Liver (tissue), 3 donors: ENCODE results near the gene TUBGCP2.

Experiments
- CTCF ChIP-seq: fragments of 150-350 bp; IDR thresholded peaks from 2 replicates; pipeline ENCODE4 v1.5.1; 2017; ENCODE audit warnings: improper control_type of control experiment, low read depth, low read length; ENCODE audit not compliant: missing input control
- FOXA1 ChIP-seq: IDR thresholded peaks from 2 replicates; pipeline ENCODE4 v1.6.1; 2016; ENCODE audit warnings: antibody characterized with exemption
- HNF4A ChIP-seq, 2 donors: conservative IDR thresholded peaks; 2 replicates each; pipeline ENCODE4 v1.6.1; 2016; ENCODE audit warnings: antibody characterized with exemption in 2 of 2, mild to moderate bottlenecking in 2 of 2
- HNF4G ChIP-seq: IDR thresholded peaks from 2 replicates; pipeline ENCODE4 v1.6.1; 2016; ENCODE audit warnings: antibody characterized with exemption
- MAX ChIP-seq: IDR thresholded peaks from 2 replicates; pipeline ENCODE4 v1.6.1; 2016; ENCODE audit warnings: antibody characterized with exemption
- TAF1 ChIP-seq: conservative IDR thresholded peaks from 2 replicates; pipeline ENCODE4 v1.6.1; 2016; ENCODE audit warnings: antibody characterized with exemption, mild to moderate bottlenecking
- YY1 ChIP-seq: IDR thresholded peaks from 2 replicates; pipeline ENCODE4 v1.6.1; 2016; ENCODE audit warnings: antibody characterized with exemption, mild to moderate bottlenecking
- TF ChIP-seq, protein P1 (sequence below): IDR thresholded peaks from 2 replicates; pipeline ENCODE4 v1.6.1; 2016; ENCODE audit warnings: antibody characterized with exemption, mild to moderate bottlenecking
- TF ChIP-seq, protein P2 (sequence below): IDR thresholded peaks from 2 replicates; pipeline ENCODE4 v1.6.1; 2016; ENCODE audit warnings: antibody characterized with exemption
- donor health status: healthy.
- donor health status: healthy.

DNA sequence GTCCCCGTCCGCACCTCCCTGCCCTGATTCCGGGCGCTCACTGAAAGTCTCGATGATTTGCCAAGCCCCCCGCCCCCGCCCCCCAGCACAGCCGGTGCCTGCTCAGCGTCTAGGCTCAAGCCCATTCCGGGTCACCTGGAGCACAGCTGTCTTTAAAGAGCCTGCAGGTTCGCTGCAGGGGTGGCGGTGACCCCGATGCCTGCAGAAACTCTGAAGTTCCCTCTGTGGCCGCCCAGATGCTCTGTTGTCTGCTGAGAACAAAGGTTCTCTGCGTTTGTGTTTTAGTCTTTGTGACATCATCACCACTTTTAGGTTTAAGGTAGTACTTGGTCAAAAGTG lies 70.2 kb downstream of the TUBGCP2 start:
- no peak for TF ChIP-seq CTCF
- TF ChIP-seq MAX, result no peak
- TF ChIP-seq TAF1, result no peak
- no peak for TF ChIP-seq YY1
- TF ChIP-seq, protein P1, sequence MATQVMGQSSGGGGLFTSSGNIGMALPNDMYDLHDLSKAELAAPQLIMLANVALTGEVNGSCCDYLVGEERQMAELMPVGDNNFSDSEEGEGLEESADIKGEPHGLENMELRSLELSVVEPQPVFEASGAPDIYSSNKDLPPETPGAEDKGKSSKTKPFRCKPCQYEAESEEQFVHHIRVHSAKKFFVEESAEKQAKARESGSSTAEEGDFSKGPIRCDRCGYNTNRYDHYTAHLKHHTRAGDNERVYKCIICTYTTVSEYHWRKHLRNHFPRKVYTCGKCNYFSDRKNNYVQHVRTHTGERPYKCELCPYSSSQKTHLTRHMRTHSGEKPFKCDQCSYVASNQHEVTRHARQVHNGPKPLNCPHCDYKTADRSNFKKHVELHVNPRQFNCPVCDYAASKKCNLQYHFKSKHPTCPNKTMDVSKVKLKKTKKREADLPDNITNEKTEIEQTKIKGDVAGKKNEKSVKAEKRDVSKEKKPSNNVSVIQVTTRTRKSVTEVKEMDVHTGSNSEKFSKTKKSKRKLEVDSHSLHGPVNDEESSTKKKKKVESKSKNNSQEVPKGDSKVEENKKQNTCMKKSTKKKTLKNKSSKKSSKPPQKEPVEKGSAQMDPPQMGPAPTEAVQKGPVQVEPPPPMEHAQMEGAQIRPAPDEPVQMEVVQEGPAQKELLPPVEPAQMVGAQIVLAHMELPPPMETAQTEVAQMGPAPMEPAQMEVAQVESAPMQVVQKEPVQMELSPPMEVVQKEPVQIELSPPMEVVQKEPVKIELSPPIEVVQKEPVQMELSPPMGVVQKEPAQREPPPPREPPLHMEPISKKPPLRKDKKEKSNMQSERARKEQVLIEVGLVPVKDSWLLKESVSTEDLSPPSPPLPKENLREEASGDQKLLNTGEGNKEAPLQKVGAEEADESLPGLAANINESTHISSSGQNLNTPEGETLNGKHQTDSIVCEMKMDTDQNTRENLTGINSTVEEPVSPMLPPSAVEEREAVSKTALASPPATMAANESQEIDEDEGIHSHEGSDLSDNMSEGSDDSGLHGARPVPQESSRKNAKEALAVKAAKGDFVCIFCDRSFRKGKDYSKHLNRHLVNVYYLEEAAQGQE, result no peak
- TF ChIP-seq, protein P2, sequence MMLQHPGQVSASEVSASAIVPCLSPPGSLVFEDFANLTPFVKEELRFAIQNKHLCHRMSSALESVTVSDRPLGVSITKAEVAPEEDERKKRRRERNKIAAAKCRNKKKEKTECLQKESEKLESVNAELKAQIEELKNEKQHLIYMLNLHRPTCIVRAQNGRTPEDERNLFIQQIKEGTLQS, result no peak
- TF ChIP-seq FOXA1, result no peak
- no peak for TF ChIP-seq HNF4G
- no peak for TF ChIP-seq HNF4A (conservative IDR thresholded peaks at IDR 0.05)
